Measurements from ENCODE around the gene SPPL2A. TPM values are rescaled to one million over a fixed set of nuclear protein-coding genes. Genes with fewer than 3 reads are reported as not detected.

Gene SPPL2A
- total RNA-seq, 1 experiment from 2014 or later, result 61.0 TPM

DNA sequence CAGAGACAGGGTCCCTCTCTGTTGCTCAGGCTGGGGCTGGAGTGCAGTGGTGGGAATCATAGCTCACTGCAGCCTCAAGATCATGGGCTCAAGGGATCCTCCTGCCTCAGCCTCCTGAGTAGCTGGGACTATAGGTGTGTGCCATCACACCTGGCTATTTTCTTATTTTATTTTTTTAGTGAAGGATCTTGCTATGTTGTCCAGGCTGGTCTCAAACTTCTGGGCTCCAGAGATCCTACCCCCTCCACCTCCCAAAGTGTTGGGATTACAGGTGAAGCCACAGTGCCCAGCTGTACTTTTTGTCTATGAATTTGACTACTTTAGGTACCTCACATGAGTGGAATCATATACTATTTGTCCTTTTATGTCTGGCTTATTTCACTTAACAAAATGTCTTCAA lies 49.1 kb upstream of the SPPL2A start (continued):
- TF ChIP-seq ATF3 (IDR thresholded peaks at IDR 0.05), result no peak

DNA sequence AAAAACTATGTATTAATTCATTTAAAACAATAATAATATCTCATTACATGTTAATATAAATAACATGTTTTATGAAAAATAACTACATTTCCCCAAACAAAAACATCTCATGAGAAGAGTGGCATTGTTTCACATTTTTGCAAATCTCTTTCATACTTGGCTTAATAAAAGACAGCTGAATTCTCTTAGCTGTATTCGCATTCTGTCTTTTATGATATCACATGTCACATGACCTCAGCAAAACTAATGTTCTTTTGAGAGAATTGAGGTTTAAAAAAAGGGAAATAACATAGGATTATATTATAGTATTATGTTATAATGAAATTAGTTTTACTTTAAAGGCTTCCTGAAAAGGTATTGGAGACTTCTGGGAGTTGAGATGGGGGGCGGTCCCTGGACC lies 48.4 kb upstream of the SPPL2A start:
- RAD21 ChIA-PET (ENCODE audit: low non-redundant PET in 1 of 2, low total read pairs in 2 of 2, uncharacterized antibody in 2 of 2, unreplicated experiment in 2 of 2), result no interaction called here
- H4K20me1 ChIP-seq (ENCODE audit: insufficient read depth), result no peaks in the 10 kb centered on the region
- H3K9me3 ChIP-seq (ENCODE audit: control insufficient read depth in 1 of 2, insufficient read depth in 1 of 2, low read depth in 1 of 2, low read length in 2 of 2), result no peaks in the 10 kb centered on the region
- H3K27me3 ChIP-seq (ENCODE audit: insufficient read depth, low read length), result no peaks in the 10 kb centered on the region
- no peaks in the 10 kb centered on the region for H3K79me2 ChIP-seq (ENCODE audit: insufficient read depth, low read length)
- H3K27ac ChIP-seq (ENCODE audit: low read depth, low read length), result no peak overlapping the region
- POLR2A ChIA-PET, result no interaction called here
- H3K4me3 ChIP-seq (replicated peaks in 1 of 2; ENCODE audit: low read depth in 1 of 2, low read length in 2 of 2), result no peak overlapping the region
- ATAC-seq (no peak), DNase-seq (ENCODE audit: low read depth, low spot score) (no peak)
- BruUV-seq (replicated peaks), result no TSS peak
- TF ChIP-seq SP1 (IDR thresholded peaks at IDR 0.05; ENCODE audit: low read depth), result no peak
- no peak for TF ChIP-seq ZFX (IDR thresholded peaks at IDR 0.05)
- TF ChIP-seq JUND (IDR thresholded peaks at IDR 0.05), result no peak
- TF ChIP-seq POLR2AphosphoS5 (IDR thresholded peaks at IDR 0.05; ENCODE audit: low read depth, low read length), result no peak
- no peak for TF ChIP-seq ZBTB33 (IDR thresholded peaks at IDR 0.05; ENCODE audit: extremely low read depth, insufficient replicate concordance, low read length)
- no peak for TF ChIP-seq ELF1 (IDR thresholded peaks at IDR 0.05; ENCODE audit: borderline replicate concordance, low read depth)
- TF ChIP-seq ZNF274 (IDR thresholded peaks at IDR 0.05; ENCODE audit: low read depth, low read length), result no peak
- no peak for TF ChIP-seq POLR2A (IDR thresholded peaks at IDR 0.05; ENCODE audit: borderline replicate concordance, extremely low read depth, insufficient read depth, insufficient read length)
- no peak for TF ChIP-seq TCF7L2 (IDR thresholded peaks at IDR 0.05; ENCODE audit: borderline replicate concordance, extremely low read depth, insufficient read depth, insufficient read length)
- no peak for TF ChIP-seq EZH2 (IDR thresholded peaks at IDR 0.05)
- no peak for TF ChIP-seq ATF3 (IDR thresholded peaks at IDR 0.05)
- TF ChIP-seq, protein P1, sequence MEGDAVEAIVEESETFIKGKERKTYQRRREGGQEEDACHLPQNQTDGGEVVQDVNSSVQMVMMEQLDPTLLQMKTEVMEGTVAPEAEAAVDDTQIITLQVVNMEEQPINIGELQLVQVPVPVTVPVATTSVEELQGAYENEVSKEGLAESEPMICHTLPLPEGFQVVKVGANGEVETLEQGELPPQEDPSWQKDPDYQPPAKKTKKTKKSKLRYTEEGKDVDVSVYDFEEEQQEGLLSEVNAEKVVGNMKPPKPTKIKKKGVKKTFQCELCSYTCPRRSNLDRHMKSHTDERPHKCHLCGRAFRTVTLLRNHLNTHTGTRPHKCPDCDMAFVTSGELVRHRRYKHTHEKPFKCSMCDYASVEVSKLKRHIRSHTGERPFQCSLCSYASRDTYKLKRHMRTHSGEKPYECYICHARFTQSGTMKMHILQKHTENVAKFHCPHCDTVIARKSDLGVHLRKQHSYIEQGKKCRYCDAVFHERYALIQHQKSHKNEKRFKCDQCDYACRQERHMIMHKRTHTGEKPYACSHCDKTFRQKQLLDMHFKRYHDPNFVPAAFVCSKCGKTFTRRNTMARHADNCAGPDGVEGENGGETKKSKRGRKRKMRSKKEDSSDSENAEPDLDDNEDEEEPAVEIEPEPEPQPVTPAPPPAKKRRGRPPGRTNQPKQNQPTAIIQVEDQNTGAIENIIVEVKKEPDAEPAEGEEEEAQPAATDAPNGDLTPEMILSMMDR (IDR thresholded peaks at IDR 0.05 in 2 of 3, conservative IDR thresholded peaks at IDR 0.05 in 1 of 3; ENCODE audit: borderline replicate concordance in 1 of 3, insufficient read depth in 1 of 3, low read depth in 2 of 3, low read length in 2 of 3), result no peak
- no peak for TF ChIP-seq FOSL1 (IDR thresholded peaks at IDR 0.05; ENCODE audit: low read depth)
- TF ChIP-seq CBX3 (IDR thresholded peaks at IDR 0.05; ENCODE audit: low read depth), result no peak
- no peak for TF ChIP-seq EGR1 (IDR thresholded peaks at IDR 0.05; ENCODE audit: low read depth)
- TF ChIP-seq, protein P2, sequence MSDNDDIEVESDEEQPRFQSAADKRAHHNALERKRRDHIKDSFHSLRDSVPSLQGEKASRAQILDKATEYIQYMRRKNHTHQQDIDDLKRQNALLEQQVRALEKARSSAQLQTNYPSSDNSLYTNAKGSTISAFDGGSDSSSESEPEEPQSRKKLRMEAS (IDR thresholded peaks at IDR 0.05), result no peak
- no peak overlapping the region for H3K4me2 ChIP-seq (ENCODE audit: low read length)
- H3K9ac ChIP-seq (ENCODE audit: low read length), result no peak overlapping the region
- H3K9me2 ChIP-seq (ENCODE audit: insufficient read depth), result no peaks in the 10 kb centered on the region; the same call in 1 of the 2 replicates
- H3K36me3 ChIP-seq (ENCODE audit: control insufficient read depth in 1 of 2, insufficient read depth in 2 of 2, low read length in 2 of 2), result no peaks in the 10 kb centered on the region
- CTCF ChIA-PET, result no interaction called here
- intact Hi-C loops (cut with micrococcal nuclease), result no loop called here
- H2AFZ ChIP-seq (ENCODE audit: low read depth, low read length, poor library complexity, severe bottlenecking), result no peak overlapping the region
- peaks cover 7 to 8% of the 10 kb centered on the region in 2 experiments; a peak in 2 of 4 replicates for H3K4me1 ChIP-seq (ENCODE audit: control insufficient read depth in 1 of 2, insufficient read depth in 2 of 2, low read length in 2 of 2)

Data from HCT116 (cell line).